NB4 (cell line): ENCODE results near the gene STEEP1.

Source experiments
- DNase-seq: peaks from one replicate; pipeline ENCODE4 v3.0.0; 2010; ENCODE audit warnings: low read depth
- H3K4me3 ChIP-seq: one replicate; pipeline ENCODE4 v1.5.1; 2011; ENCODE audit warnings: mild to moderate bottlenecking, low read depth, low read length, moderate library complexity
- MAX ChIP-seq: IDR thresholded peaks from 2 replicates; pipeline ENCODE4 v1.6.1; 2011; ENCODE audit warnings: low read depth, low read length
- MYC ChIP-seq: IDR thresholded peaks from 2 replicates; pipeline ENCODE4 v1.6.1; 2011; ENCODE audit warnings: low read depth, low read length
- POLR2A ChIP-seq: IDR thresholded peaks from 2 replicates; pipeline ENCODE4 v1.6.1; 2011; ENCODE audit warnings: mild to moderate bottlenecking; ENCODE audit not compliant: insufficient read length; ENCODE audit errors: extremely low read depth
- TF ChIP-seq, protein P1 (sequence below): IDR thresholded peaks from one replicate; pipeline ENCODE4 v1.5.1; 2012; ENCODE audit warnings: low read depth, low read length

The STEEP1 gene

GRCh38 chrX:119565107-119565663 is at the start of gene STEEP1:
STEEP1 (minus strand) TSS chrX:119565409; CDS start chrX:119565355, 54 bp downstream.
- peak; percentile 96 for TF ChIP-seq MAX
- TF ChIP-seq POLR2A = peak; percentile 40
- TF ChIP-seq MYC = peak; percentile 49
- TF ChIP-seq, protein P1, sequence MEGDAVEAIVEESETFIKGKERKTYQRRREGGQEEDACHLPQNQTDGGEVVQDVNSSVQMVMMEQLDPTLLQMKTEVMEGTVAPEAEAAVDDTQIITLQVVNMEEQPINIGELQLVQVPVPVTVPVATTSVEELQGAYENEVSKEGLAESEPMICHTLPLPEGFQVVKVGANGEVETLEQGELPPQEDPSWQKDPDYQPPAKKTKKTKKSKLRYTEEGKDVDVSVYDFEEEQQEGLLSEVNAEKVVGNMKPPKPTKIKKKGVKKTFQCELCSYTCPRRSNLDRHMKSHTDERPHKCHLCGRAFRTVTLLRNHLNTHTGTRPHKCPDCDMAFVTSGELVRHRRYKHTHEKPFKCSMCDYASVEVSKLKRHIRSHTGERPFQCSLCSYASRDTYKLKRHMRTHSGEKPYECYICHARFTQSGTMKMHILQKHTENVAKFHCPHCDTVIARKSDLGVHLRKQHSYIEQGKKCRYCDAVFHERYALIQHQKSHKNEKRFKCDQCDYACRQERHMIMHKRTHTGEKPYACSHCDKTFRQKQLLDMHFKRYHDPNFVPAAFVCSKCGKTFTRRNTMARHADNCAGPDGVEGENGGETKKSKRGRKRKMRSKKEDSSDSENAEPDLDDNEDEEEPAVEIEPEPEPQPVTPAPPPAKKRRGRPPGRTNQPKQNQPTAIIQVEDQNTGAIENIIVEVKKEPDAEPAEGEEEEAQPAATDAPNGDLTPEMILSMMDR = no peak
- peak within 1 kb of the TSS; percentile 94 for H3K4me3 ChIP-seq
- DNase-seq = peak; percentile 95

GRCh38 chrX:119614776-119615175 is 49.6 kb upstream of the STEEP1 start:
- H3K4me3 ChIP-seq = no peak overlapping the region
- TF ChIP-seq, protein P1 = no peak
- TF ChIP-seq MAX (no peak), MYC (no peak), POLR2A (no peak)
- DNase-seq = no peak

GRCh38 chrX:119607018-119607389 is 41.8 kb upstream of the STEEP1 start:
- peak overlapping the region; percentile 86 for H3K4me3 ChIP-seq
- TF ChIP-seq MAX = no peak
- no peak for TF ChIP-seq POLR2A
- TF ChIP-seq MYC = no peak
- TF ChIP-seq, protein P1 = no peak
- DNase-seq = no peak

DNA sequence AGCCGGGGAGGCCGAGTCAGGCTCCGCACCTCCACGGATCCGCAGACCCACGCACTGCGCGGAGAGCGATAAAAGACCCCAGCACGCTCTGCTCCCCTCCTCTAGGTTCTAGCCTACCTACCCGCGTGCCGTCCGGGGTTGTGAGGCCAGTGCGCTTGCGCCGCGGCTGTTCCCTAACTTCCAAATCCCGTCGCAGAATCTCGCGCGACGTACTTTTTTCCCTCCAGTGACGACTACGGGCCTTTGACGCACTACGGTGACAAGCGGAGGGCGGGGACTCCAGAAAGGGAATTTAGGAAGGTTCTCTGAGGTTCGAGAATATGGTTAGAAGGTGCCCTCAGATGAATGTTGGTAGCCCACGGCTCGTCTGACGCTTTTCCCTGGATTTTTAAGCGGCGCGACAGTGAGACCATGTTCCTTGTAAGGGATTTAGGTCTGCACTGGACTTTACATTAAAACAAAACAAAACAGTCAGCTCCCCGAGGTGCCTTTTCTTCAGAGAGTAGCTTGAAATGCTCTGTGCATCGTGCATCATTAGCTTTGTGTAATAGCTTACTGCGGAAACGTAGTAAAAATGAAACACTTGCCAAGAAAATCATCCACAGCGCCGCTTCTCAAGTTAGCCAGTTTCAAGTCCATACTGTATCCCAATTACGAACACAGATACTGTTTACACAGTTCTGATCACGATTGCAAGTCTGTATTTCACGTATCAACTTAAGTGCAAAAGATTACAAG is 41.2 kb upstream of the STEEP1 start, which contains the start of gene NKRF:
Gene NKRF (minus strand): TSS at position 145 of the 738 bp plus-strand sequence.
- TF ChIP-seq POLR2A = peak; percentile 96
- TF ChIP-seq MAX = peak; percentile 82
- TF ChIP-seq MYC = peak; percentile 93
- TF ChIP-seq, protein P1 = no peak
- peak within 1 kb of the TSS; percentile 86 for H3K4me3 ChIP-seq
- peak; percentile 92 for DNase-seq

- peak; percentile 69 for DNase-seq
Measured at GRCh38 chrX:119605464-119606279, 40.5 kb upstream of the STEEP1 start.

More at GRCh38 chrX:119605464-119606279, 40.5 kb upstream of the STEEP1 start:
- no peak for TF ChIP-seq MYC
- no peak for TF ChIP-seq POLR2A
- no peak for TF ChIP-seq MAX
- TF ChIP-seq, protein P1 = no peak
- H3K4me3 ChIP-seq = peak overlapping the region; percentile 86
